Vagina (tissue), 2 donors: Measurements from ENCODE around the gene ADNP2. TPM values are rescaled to one million over a fixed set of nuclear protein-coding genes. Genes with fewer than 3 reads are reported as not detected.
A peak's percentile ranks its signal among the peaks of the same experiment; 100 is the strongest.

Experiments used
- DNase-seq, 2 donors: peaks; one replicate each; pipeline ENCODE4 v3.0.0-alpha.2; 2017; ENCODE audit errors: extremely low spot score in 2 of 2
- H3K27ac ChIP-seq: fragments of 200-600 bp; sonication (generic); one replicate; pipeline ENCODE4 v1.5.1; 2019
- H3K27me3 ChIP-seq: fragments of 200-600 bp; sonication (generic); one replicate; pipeline ENCODE4 v1.5.1; 2019
- H3K36me3 ChIP-seq, 2 donors: fragments of 200-600 bp; sonication (generic); one replicate each; pipeline ENCODE4 v1.5.1; 2017 to 2019
- H3K4me1 ChIP-seq: fragments of 200-600 bp; sonication (generic); one replicate; pipeline ENCODE4 v1.5.1; 2019
- H3K4me3 ChIP-seq, 2 donors: fragments of 200-600 bp; sonication (generic); 1 replicate in 1 of 2; 2 replicates in 1 of 2; pipeline ENCODE4 v1.5.1; 2016 to 2019
- H3K9me3 ChIP-seq: fragments of 200-600 bp; sonication (generic); one replicate; pipeline ENCODE4 v1.5.1; 2019
- CTCF ChIP-seq, 3 experiments: fragments of 450-650 bp in 2 of 3; fragments of 200-600 bp in 1 of 3; sonication (generic) in 1 of 3; IDR thresholded peaks; one replicate each; pipeline ENCODE4 v1.5.1; 2017 to 2019; ENCODE audit warnings: antibody characterized with exemption in 3 of 3, mild to moderate bottlenecking in 2 of 3, moderate library complexity in 2 of 3
- POLR2A ChIP-seq, 2 donors: fragments of 450-650 bp; IDR thresholded peaks; one replicate each; pipeline ENCODE4 v1.6.1; 2017; ENCODE audit warnings: antibody characterized with exemption in 2 of 2, mild to moderate bottlenecking in 2 of 2, moderate library complexity in 2 of 2
- POLR2AphosphoS5 ChIP-seq, 2 donors: sonication (generic); formaldehyde crosslinking; IDR thresholded peaks; one replicate each; pipeline ENCODE4 v1.9.0; 2017; ENCODE audit warnings: antibody characterized with exemption in 2 of 2, mild to moderate bottlenecking in 2 of 2, low read depth in 1 of 2; ENCODE audit not compliant: insufficient read depth in 1 of 2
- intact Hi-C: fragments of 100-400 bp; cut with DNase I; formaldehyde crosslinking; loops from one replicate; pipeline ENCODE4 v1.15.1; 2023
- total RNA-seq: library from RNA; depleted of rRNA; stranded (reverse); fragments of >200 nt; gene quantifications from one replicate; pipeline ENCODE4 v1.2.3, GENCODE V29; 2016

The ADNP2 gene
- total RNA-seq, 1 donor from 2014 or later = 21.4 TPM

- DNase-seq = no peak
- TF ChIP-seq POLR2A (IDR thresholded peaks at IDR 0.05) (no peak), CTCF (IDR thresholded peaks at IDR 0.05) (no peak), POLR2AphosphoS5 (IDR thresholded peaks at IDR 0.05; ENCODE audit: insufficient read depth in 1 of 2, low read depth in 1 of 2) (no peak)
- Histone ChIP-seq H3K9me3 (no peaks in the 10 kb centered on the region), H3K27ac (no peak overlapping the region), H3K27me3 (no peaks in the 10 kb centered on the region), H3K36me3 (peaks cover 0 to 27% of the 10 kb centered on the region in 2 donors), H3K4me3 (no peak overlapping the region), H3K4me1 (no peaks in the 10 kb centered on the region)
- intact Hi-C loops = no loop called here
Observed at GRCh38 chr18:80137976-80138375, 28.9 kb downstream of the ADNP2 start.

- H3K9me3 ChIP-seq = no peaks in the 10 kb centered on the region
- peaks cover 0 to 27% of the 10 kb centered on the region in 2 donors for H3K36me3 ChIP-seq
- H3K4me3 ChIP-seq = no peak overlapping the region
- DNase-seq = no peak
- H3K4me1 ChIP-seq = no peaks in the 10 kb centered on the region
- H3K27ac ChIP-seq = no peak overlapping the region
- intact Hi-C loops = no loop called here
- no peaks in the 10 kb centered on the region for H3K27me3 ChIP-seq
- TF ChIP-seq POLR2AphosphoS5 (IDR thresholded peaks at IDR 0.05; ENCODE audit: insufficient read depth in 1 of 2, low read depth in 1 of 2) (no peak), CTCF (IDR thresholded peaks at IDR 0.05) (no peak), POLR2A (IDR thresholded peaks at IDR 0.05) (no peak)
Observed at GRCh38 chr18:80140455-80140985, 31.5 kb downstream of the ADNP2 start.

GRCh38 chr18:80143881-80144280 lies 34.8 kb downstream of the ADNP2 start:
- H3K4me3 ChIP-seq = no peak overlapping the region
- H3K4me1 ChIP-seq = peaks cover 3% of the 10 kb centered on the region
- H3K9me3 ChIP-seq = no peaks in the 10 kb centered on the region
- H3K36me3 ChIP-seq = no peaks in the 10 kb centered on the region
- H3K27ac ChIP-seq = no peak overlapping the region
- no peak for DNase-seq
- intact Hi-C loops = no loop called here
- H3K27me3 ChIP-seq = no peaks in the 10 kb centered on the region
- TF ChIP-seq CTCF (IDR thresholded peaks at IDR 0.05) (no peak), POLR2AphosphoS5 (IDR thresholded peaks at IDR 0.05; ENCODE audit: insufficient read depth in 1 of 2, low read depth in 1 of 2) (no peak), POLR2A (IDR thresholded peaks at IDR 0.05) (no peak)

GRCh38 chr18:80145196-80145804 lies 36.2 kb downstream of the ADNP2 start:
- Histone ChIP-seq H3K4me1 (peaks cover 6% of the 10 kb centered on the region), H3K27me3 (no peaks in the 10 kb centered on the region), H3K4me3 (no peak overlapping the region), H3K9me3 (no peaks in the 10 kb centered on the region), H3K27ac (no peak overlapping the region), H3K36me3 (no peaks in the 10 kb centered on the region)
- DNase-seq = no peak
- intact Hi-C loops = no loop called here
- TF ChIP-seq CTCF (IDR thresholded peaks at IDR 0.05) = no peak
- TF ChIP-seq POLR2A (IDR thresholded peaks at IDR 0.05) = no peak
- no peak for TF ChIP-seq POLR2AphosphoS5 (IDR thresholded peaks at IDR 0.05; ENCODE audit: insufficient read depth in 1 of 2, low read depth in 1 of 2)

- no peak for TF ChIP-seq POLR2AphosphoS5 (IDR thresholded peaks at IDR 0.05; ENCODE audit: insufficient read depth in 1 of 2, low read depth in 1 of 2)
- no peak for TF ChIP-seq POLR2A (IDR thresholded peaks at IDR 0.05)
- TF ChIP-seq CTCF (IDR thresholded peaks at IDR 0.05) = no peak
- Histone ChIP-seq H3K4me1 (peaks cover 6% of the 10 kb centered on the region), H3K27ac (no peak overlapping the region), H3K4me3 (peak overlapping the region; percentile 56 to 67), H3K27me3 (no peaks in the 10 kb centered on the region), H3K9me3 (no peaks in the 10 kb centered on the region), H3K36me3 (no peaks in the 10 kb centered on the region)
- no peak for DNase-seq
- intact Hi-C loops = no loop called here
Observed at GRCh38 chr18:80147037-80147417, 38.0 kb downstream of the ADNP2 start.
